ENCODE measurements around the gene LRBA.
"Not testable (repeated sequence)": the region's sequence is repeated elsewhere in the genome, so short reads cannot be mapped to it uniquely, and the experiment has no call there.

Gene LRBA

DNA sequence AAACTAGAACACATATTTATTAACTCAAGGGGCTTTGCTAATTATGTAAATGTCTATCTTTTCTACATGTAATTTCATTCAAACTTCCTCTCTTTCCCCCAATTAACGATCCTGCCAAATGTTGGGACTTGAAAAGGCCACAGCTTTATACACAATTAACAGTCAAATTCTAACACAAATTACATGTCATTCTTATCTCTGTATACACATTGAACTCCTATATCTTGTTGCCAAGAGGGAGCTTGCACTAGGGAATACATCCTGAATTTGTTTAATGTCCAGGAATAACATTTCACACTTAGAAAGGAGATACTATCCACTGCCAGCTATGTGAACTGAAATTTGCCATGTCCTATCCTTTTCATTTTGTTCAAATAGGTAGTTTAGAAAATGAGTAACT, 472.0 kb downstream of the LRBA start:
- DNase-seq = no peak

DNA sequence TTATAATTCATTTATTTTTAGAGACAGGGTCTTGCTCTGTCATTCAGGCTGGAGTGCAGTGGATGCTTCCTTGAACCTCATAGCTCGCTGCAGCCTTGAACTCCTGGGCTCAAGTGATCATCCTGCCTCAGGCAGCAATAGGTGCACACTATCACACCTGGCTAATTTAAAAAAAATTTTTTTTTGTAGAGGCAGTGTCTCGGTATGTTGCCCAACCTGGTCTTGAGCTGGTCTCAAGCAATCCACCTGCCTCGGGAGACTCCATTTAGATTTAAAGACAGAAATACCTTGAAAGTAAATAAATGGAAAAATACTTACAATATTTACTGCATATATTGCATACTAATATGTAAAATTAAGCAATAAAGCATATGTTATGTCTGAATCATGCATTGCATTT, 473.4 kb downstream of the LRBA start:
- DNase-seq = no peak

DNA sequence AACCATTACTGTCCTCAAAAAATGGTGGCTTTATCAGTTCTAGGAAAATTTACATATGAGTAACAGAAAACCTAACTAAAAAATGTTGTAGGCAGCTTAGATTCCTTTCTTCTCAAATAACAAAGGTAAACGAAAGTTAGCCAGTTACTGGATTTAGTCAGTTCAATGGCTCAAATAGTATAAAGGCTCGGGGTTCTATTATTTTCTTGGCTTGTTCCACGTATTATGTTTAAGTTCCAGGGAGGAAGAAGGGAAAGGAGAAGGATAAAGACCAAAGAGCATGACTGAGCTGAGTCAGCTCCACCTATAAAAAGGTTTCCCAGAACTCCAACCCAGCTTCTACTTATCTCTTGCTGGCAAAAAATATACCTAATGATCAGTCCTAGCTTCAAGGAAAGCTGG, 474.1 kb downstream of the LRBA start:
- DNase-seq = no peak

DNA sequence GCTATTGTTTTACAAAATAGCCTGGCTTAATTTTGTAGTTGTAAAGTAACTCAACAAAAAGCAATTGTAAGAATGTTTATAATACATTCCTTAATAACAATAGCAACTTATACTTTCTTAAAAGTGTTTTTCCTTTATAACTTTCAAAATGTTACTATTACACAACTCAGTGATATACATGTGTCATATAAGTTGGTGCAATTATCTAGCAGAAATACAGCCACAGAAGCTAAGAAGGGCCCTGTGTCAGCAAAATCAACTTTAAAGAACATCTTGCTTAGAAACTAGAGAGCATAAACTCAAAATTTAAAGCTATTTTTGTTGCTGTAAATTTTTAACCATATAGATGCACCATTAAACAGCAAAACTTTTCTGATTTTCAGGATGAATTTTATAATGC, 474.5 kb downstream of the LRBA start:
- no peak for DNase-seq

DNA sequence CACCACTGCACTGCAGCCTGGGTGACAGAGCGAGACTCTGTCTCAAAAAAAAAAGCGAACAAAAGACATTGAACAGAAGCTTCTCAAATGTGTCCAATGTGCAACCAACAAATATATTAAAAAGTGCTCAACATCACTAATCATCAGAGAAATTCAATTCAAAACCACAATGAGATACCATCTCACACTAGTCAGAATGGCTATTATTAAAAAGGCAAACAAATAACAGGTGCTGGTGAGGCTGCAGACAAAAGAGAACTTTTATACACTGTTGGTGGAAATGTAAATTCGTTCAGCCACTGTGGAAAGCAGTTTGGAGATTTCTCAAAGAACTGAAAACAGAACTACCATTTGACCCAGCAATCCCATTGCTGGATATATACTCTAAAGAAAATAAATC, 477.2 kb downstream of the LRBA start:
- DNase-seq = not testable (repeated sequence)

DNA sequence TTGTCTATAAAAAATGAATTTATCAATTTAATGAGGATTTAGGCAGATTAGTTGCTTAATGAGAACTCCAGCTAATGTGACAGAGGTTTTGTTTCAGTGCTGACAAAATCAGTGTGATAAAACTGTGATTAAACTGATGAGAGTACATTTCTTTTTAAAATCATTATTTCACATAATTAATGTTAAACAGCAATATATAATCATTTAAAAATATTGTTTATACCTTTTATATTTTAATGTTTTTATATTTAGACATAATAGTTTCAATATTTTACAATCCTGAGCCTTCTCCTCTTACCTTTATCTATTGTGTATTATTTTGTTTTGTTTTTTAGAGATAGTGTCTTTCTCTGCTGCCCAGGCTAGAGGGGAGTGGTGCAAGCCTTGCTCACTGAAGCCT, 480.3 kb downstream of the LRBA start:
- DNase-seq = no peak

DNA sequence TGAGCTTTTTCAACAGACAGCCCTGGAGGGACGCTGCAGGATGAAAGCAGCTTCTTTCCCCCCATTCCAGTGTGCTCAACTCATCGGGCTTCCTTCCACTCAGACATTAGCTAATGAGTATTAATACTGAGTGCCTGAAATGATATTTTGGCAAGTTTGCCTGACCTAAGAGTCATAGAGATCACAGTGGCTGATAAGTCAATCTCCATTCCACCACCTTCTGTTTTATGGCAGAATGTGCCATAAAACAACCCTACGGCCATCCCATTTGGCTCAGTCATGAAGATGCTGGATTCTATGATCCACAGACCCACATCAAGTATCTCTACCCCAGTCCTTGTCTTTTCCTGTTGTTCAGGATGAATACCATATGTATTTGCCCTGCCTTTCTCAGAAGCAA, 481.4 kb downstream of the LRBA start:
- DNase-seq = no peak

DNA sequence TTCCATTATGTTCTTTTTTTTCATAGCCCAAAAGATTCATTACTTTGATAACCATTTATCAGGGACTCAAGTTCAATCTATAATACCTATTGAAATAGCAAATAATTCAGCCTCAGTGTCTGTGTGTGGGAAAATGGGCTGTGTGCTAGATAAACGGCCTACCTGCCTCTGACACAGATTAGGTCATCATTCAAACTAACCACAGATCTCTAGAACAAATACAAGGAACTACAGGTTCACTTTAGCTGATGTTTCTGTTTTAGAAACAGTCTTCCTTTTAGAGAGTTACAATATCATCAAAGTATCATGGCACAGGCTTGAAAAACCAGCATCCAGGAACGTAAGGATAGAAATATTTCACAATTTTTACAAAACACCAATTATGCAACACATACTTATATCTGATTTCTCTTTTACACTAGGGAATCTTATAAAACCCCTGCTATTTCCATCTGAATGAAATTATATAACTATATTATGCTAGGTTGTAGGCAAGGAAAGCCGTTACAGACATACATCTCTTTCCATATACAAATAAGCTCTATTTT, 489.7 kb downstream of the LRBA start:
- DNase-seq = no peak

DNA sequence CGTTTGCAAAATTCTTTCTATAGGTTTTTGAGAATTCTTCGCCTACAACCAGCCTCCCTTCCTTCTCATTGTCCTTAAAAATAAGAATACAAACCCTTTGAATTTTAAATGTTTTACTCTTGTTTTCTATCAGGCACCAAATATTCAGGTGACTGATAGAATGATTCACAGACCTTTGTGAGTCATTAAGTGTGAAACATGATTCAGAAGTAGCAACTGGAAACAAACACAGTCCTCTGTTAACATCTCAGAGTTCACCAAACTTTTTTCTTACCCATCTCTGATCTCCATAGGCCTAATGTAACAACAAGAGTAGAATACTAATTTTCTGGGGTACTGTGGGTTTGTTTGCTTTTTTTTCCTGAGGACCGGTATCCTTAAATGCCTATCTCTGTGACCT, 496.5 kb downstream of the LRBA start:
- no peak for DNase-seq

DNA sequence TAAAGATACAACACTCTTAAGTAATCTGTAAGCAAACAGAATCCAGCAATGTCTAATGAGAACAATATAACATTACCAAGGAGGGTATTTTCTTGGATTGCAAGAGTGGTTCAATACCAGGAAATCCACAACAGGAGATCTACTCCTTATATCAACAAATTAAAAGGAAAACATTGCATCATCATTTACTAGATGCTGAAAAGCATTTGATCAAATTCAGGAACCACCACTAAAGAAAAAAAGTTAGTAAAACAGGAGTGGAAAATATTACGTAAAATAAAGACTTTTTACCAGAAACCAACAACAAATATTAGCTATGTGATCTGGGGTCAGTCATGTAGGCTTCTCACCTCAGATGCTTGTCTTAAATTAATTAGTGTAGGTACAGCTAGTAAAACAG, 499.9 kb downstream of the LRBA start:
- DNase-seq = no peak

DNA sequence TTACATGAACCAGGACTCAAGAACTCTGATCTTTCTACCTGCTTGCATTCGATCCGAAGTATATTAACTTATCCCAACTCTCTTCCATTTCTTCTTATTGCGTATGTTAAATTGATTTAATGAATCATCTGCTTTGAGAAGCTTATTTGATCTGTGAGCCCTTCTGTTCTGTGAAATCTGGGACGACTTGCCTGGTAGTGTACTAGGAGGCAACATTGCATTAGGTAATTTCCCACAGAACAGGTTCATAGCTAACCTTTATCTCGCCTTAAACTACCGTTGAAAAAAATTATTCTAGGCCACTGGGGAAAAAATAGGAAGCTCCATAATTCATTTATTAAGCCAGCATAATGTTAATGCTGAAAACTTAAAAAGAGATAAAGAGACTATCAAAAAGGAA, 500.4 kb downstream of the LRBA start:
- no peak for DNase-seq

DNA sequence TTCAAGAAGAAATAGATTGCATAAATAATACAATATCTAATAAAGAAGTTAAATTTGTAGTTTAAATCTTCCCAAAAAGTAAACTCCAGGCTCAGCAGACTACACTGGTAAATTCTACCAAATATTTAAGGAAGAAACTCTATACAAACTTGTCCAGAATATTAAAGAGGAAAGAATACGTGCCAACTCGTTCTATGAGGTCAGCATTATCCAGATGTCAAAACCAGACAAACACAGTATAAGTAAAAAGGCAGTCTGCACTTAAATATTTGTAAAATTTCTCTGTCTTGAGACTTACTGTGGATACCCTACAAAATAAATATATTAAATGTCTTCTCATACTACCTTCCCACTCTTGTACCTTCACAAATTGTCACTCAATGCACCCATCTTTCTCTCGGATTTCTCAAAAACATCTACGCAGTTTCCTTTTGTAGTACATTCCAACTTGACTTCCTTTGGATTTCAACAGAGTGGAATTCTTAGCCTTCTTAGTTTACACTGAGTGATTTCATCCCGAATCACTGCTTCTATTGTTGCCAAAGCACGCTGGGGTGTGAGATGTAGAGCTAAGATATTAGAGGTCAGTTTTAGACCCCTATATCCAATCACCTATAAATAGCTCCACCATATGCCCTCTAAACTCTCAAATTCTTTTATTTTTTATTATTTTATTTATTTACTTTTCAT, 504.8 kb downstream of the LRBA start:
- DNase-seq = no peak

DNA sequence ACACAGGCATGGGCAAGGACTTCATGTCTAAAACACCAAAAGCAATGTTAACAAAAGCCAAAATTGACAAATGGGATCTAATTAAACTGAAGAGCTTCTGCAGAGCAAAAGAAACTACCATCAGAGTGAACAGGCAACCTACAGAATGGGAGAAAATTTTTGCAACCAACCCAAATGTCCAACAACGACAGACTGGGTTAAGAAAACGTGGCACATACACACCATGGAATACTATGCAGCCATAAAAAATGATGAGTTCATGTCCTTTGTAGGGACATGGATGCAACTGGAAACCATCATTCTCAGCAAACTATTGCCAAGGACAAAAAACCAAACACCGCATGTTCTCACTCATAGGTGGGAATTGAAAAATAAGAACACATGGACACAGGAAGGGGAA, 507.4 kb downstream of the LRBA start:
- not testable (repeated sequence) for DNase-seq

DNA sequence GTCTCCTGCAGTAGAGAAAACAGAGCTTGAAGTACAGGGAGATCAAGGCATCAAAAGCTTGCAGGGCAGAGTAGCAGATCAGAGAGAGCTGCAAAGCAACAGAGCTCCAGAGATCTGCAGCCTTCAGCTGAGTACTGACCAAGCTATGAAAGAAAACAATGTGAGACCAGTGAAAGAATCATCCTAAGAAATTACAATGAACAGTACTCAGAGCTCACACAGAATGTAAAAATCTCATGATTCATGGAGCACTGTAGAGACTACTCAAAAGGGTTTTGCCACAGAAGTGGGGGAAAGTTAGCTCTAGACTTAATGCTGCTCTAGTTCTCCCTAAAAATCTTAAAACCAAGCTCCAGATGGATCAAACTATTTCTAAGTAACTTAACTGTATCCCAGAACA, 513.1 kb downstream of the LRBA start:
- no peak for DNase-seq

DNA sequence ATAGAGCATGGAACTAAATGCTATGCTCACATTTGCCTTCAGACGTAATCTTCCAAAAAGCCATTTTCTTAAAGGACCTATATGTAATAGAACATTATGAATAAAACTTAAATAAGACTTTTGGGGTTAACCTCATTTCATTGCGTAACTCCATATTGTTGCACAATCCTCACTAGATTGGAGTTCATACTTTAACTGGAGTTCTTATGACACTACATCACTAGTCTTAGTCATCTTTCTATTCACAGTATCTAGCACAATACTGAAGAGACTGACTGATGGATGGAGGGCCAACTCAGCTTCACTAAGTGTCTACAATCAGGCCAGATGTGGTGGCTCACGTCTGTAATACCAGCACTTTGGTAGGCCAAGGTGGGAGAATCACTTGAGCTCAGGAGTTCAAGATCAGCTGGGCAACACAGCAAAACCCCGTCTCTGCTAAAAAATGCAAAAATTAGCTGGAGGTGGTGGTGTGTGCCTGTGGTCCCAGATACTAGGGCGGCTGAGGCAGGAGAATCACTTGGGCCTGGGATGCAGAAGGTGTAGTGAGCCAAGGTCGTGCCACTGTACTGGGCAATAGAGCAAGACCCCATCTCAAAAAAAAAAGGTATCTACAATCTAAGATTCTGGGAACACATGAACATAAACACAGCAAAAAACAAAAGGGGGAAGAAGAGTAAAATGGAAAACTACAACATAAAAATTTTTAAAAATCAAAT, 513.9 kb downstream of the LRBA start:
- no peak for DNase-seq

DNA sequence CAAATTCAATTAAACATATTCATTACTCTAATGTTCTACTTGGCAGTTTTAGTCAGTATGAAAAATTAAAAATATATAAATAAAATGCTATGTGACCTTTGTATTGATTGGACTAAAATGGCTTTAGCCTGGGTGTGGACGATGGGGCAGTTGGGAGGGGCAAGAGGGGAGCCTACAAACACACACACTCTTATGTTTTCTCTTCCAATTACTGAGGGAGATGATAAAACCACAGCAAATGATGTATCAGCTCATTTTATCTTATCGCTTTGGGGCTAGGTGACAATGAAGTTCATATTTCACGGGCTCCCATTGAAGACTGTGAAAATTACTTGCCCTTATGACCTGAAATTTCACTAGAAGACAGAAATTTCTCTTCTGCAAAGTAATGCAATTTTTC, 517.5 kb downstream of the LRBA start:
- DNase-seq = no peak

DNA sequence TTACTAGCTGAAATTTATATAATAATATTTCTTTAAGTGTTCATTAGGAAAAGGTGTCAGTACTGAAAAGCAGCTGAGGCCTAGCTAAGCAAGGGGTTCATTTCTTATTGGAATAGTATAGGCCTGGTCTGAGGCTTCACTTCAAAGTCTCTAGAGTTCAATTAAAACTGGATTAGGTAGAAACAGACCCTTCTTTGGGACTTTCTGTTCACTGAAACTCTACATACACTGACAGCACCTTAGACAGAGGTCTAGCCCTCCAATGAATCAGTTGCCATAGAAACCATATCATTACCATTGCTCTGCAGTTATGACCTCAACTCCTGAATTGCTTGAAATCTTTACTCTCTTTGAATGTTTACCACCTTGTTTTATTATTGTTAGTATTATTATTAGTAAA, 519.5 kb downstream of the LRBA start:
- DNase-seq = no peak

DNA sequence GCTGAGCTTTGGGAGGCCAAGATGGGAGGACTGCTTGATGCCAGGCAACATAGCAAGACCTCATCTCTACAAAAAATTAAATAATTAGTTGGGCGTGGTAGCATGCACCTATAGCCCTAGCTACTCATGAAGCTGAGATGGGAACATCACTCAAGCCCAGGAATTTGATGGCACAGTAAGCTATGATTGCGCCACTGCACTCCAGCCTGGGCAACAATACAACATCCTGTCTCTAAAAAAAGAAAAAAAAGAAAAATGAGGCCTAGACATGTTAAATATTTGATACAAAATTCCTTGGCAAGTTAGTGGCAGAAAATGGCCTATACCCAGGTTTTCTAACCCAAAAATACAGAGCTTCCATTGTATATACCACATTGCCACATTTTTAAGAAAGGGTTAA, 521.2 kb downstream of the LRBA start:
- DNase-seq = no peak

DNA sequence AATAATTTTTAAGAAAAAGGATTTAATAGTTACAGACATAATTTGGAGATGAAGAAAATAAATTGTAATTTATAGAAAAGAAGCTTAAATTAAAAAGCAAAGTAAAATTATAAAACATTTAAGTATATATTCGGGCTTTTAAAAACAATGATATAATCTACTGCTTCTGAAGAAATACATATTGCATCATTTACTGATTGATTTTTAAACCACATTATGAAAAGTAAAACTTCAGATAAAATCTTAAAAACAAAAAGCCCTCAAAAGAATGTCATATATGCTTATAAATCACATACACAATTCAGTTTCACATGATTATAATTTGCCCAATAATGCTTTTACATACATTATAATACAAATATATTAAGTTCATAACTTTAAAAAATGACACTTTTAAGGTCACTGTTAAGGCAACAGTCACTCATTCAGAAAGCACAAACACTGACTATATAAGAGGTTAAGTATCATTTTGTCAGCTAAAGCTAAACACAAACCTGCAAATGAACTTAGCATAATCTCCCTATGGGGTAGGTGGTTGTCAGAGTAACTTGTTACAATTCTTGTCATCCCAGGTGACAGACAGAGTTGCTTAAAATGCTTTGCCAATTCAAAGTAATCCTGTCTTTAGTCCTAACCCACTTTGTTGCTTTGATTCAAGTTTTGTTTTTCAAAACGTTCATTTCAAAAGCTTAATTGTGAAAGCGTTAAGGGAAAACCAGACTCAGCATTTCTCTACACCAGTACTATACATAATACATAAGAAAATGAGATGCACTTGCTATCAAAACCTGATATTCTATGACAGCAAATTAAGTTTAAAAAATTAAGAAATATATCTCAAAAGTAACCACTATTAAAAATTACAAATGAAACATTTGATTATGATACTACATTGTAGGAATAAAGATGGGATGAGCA, 523.7 kb downstream of the LRBA start:
- no peak for DNase-seq

DNA sequence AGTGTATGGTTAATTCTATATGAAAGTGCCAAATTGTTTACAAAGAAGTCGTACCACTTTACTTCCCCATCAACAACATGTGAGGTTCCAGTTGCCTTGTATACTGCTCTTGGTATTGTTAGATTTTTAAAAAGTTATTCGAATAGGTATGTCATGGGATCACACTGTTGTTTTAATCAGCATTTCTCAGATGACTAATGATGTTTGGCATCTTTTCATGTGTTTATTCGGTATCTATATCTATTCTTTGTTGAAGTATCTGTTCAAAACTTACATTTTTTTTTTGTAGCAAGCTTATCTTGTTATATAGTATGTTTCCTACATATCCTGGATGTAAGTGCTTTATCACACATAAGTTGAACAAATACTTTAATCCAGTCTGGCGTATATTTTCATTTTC, 532.5 kb downstream of the LRBA start:
- DNase-seq = no peak

DNA sequence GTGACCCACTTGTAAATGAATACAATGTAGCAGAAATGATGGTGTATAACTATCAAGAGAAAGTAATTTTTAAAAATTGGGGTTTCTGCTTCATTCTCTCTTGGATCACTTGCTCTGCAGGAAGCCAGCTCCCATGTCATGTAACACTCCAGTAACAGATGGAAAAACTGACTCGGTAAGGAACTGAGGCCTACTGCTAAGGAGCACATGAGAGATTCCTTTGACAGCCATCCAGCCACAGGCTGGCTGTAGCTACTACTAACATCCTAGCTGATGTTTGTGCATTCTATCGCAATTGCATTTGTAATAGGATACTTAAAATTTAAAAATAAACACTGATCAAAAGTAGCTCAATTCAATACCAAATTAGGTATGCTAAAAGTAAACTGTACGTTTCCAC, 535.4 kb downstream of the LRBA start:
- DNase-seq = no peak

DNA sequence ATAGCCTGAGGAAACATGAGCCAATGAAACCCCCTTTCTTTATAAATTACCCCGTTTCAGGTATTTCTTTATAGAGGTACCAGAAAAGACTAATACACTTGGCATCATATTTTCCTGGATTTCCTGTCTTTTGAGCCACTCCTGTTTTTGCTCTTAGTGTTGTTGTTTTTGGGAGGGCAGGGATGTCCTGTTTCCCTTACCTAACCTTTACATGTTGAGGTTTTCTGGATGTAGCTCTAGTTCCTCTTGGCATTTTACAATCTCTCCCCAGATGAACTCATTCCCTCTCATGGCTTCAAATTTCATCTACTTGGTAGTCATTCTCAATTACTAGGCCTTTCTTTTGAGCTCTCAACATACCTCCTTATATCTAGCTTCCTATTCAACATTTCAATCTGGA, 537.2 kb downstream of the LRBA start:
- DNase-seq = no peak

DNA sequence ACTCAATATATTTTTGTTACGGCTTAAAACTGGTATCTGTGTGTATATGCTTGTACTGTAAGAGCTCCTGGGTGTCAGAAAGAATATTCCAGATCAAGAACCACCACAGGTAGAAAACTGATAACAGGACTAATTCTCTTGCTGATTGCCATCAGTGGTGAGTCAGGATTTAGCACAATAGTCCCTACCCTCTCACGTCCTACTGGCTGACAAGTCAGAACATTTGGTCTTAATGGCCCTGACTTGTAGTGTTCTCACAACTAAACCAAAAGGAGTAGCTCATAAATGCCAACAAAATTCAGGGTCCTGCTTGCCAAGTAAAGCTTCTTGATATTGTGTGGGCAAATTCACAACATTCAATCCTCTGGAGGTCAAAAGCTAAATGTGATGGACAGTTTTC, 538.3 kb downstream of the LRBA start:
- no peak for DNase-seq

DNA sequence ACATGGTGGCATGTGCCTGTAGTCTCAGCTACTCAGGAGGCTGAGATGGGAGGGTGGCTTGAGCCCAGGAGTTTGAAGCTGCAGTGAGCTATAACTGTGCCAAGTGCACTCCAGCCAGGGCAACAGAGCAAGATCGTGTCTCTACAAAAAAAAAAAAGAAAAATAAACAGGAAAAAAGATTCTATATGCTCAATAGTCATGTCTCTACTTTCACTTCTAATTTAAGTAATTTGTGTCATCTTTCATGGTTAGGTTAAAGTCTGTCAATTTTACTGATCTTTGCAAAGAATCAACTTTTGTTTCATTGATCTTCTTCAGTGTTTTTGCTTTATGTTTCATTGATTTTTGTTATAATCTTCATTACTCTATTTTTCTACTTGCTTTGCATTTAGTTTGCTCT, 539.3 kb downstream of the LRBA start:
- no peak for DNase-seq
